Astrocyte (in vitro differentiated cells and primary cell): ENCODE data around the gene CHST10.

Source experiments
- EZH2 ChIP-seq: IDR thresholded peaks from 2 replicates; pipeline ENCODE4 v1.6.1; 2012; ENCODE audit warnings: mild to moderate bottlenecking, low read length, inconsistent platforms; ENCODE audit not compliant: insufficient read depth
- TF ChIP-seq, protein P1 (sequence below): IDR thresholded peaks from 2 replicates; pipeline ENCODE4 v1.5.1; 2011; ENCODE audit warnings: low read depth, mild to moderate bottlenecking, inconsistent platforms, low read length, moderate library complexity; ENCODE audit not compliant: insufficient read depth

DNA sequence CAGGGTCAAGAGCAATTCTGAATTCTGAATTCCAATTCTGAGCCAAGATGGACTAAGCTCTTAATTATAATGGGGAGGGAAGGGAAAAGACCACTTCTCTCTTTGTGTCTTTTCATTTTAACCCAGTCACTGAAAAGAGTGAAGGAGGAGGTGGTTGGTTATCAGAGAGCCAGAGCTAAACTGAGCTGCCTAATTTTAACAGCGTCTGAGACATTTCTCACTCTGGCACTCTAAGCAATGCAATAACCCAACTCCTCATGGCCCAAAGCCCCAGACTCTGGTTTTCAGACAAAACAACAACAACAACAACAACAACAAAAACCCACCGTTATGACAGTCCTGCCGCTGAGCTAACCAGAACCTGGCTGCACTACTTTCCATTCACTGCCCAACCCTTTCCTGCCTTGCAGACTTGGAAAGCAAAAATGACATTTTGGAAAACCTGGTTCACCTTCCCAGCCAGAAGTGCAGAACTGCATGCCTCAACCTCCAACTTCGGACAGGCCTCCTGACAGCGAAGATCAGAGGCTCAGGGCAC, 1.0 kb downstream of the CHST10 start:
- TF ChIP-seq, protein P1, sequence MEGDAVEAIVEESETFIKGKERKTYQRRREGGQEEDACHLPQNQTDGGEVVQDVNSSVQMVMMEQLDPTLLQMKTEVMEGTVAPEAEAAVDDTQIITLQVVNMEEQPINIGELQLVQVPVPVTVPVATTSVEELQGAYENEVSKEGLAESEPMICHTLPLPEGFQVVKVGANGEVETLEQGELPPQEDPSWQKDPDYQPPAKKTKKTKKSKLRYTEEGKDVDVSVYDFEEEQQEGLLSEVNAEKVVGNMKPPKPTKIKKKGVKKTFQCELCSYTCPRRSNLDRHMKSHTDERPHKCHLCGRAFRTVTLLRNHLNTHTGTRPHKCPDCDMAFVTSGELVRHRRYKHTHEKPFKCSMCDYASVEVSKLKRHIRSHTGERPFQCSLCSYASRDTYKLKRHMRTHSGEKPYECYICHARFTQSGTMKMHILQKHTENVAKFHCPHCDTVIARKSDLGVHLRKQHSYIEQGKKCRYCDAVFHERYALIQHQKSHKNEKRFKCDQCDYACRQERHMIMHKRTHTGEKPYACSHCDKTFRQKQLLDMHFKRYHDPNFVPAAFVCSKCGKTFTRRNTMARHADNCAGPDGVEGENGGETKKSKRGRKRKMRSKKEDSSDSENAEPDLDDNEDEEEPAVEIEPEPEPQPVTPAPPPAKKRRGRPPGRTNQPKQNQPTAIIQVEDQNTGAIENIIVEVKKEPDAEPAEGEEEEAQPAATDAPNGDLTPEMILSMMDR: no peak
- TF ChIP-seq EZH2: no peak
